GM12878 (cell line): ENCODE measurements around the gene TSHZ3. TPM values are rescaled to one million over a fixed set of nuclear protein-coding genes. Genes with fewer than 3 reads are reported as not detected.

Source experiments
- ATAC-seq: fragments of 200-7000 bp; cut with Tn5 transposase; 3 replicates; pipeline ENCODE4 v1.9.1; 2020; ENCODE audit warnings: mild to moderate bottlenecking, moderate library complexity
- BruUV-seq: library from RNA; stranded (reverse); fragments of 400-500 nt; replicated peaks from 2 replicates; lab custom pipeline; 2021; lab: Mats Ljungman, UMichigan
- CTCF ChIA-PET: fragments of 300-600 bp; sonication (Branson Sonifier 250); formaldehyde crosslinking; extraction: SDS; loops from one replicate; lab custom pipeline; 2021; ENCODE audit warnings: inconsistent platforms; lab: Yijun Ruan, JAX
- POLR2A ChIA-PET: fragments of 350-600 bp; formaldehyde crosslinking; extraction: SDS; loops from one replicate; lab custom pipeline; 2021; ENCODE audit warnings: inconsistent platforms; lab: Charles Lee
- RAD21 ChIA-PET: fragments of 300-600 bp; sonication (Branson Sonifier 250); formaldehyde crosslinking; loops from one replicate; lab custom pipeline; 2023; ENCODE audit warnings: antibody characterized with exemption; ENCODE audit not compliant: unreplicated experiment; lab: Charles Lee
- SMC1A ChIA-PET: fragments of 300-600 bp; sonication (Branson Sonifier 250); formaldehyde crosslinking; loops from one replicate; lab custom pipeline; 2023; ENCODE audit not compliant: unreplicated experiment, uncharacterized antibody; lab: Charles Lee
- DNase-seq: peaks from one replicate; pipeline ENCODE4 v3.0.0-alpha.2; 2011; ENCODE audit warnings: low read depth, low spot score
- FAIRE-seq: peaks from 3 replicates; lab custom pipeline; 2011; peaks lifted over from hg19 to GRCh38; lab: Jason Lieb, UNC
- H2AFZ ChIP-seq: 2 replicates; pipeline ENCODE4 v1.6.0; 2011; ENCODE audit warnings: low read depth, low read length, control low read depth; ENCODE audit not compliant: control insufficient read depth
- H3K27ac ChIP-seq: 2 replicates; pipeline ENCODE4 v1.5.1; 2011; ENCODE audit warnings: control low read depth; ENCODE audit not compliant: control insufficient read depth, insufficient read depth
- H3K27me3 ChIP-seq, 2 experiments: replicated peaks in 1 of 2; 2 replicates each; pipeline versions ENCODE4 v1.6.0 to v1.6.1; 2011; ENCODE audit warnings: low read length in 1 of 2; ENCODE audit not compliant: control insufficient read depth in 2 of 2, insufficient read depth in 2 of 2
- H3K36me3 ChIP-seq, 2 experiments: 2 replicates each; pipeline ENCODE4 v1.5.1; 2011; ENCODE audit warnings: low read length in 1 of 2; ENCODE audit not compliant: control insufficient read depth in 2 of 2, insufficient read depth in 2 of 2
- H3K4me1 ChIP-seq: 2 replicates; pipeline ENCODE4 v1.6.1; 2011; ENCODE audit warnings: mild to moderate bottlenecking, low read length, moderate library complexity, mixed read lengths; ENCODE audit not compliant: control insufficient read depth, insufficient read depth
- H3K4me2 ChIP-seq: 2 replicates; pipeline ENCODE4 v1.6.0; 2011; ENCODE audit warnings: control low read depth; ENCODE audit not compliant: control insufficient read depth, insufficient read depth
- H3K4me3 ChIP-seq: fragments of 200-600 bp; sonication (generic); 2 replicates; pipeline ENCODE4 v1.5.1; 2016
- H3K79me2 ChIP-seq: 2 replicates; pipeline ENCODE4 v1.6.0; 2011; ENCODE audit warnings: low read length; ENCODE audit not compliant: control insufficient read depth, insufficient read depth
- H3K9ac ChIP-seq: 2 replicates; pipeline ENCODE4 v1.8.0; 2011; ENCODE audit warnings: low read length, control low read depth, mixed read lengths; ENCODE audit not compliant: control insufficient read depth, insufficient read depth
- H3K9me3 ChIP-seq: replicated peaks from 3 replicates; pipeline ENCODE4 v1.5.1; 2011; ENCODE audit warnings: mild to moderate bottlenecking, low read length; ENCODE audit not compliant: control insufficient read depth, insufficient read depth
- H4K20me1 ChIP-seq: 2 replicates; pipeline ENCODE4 v1.6.0; 2011; ENCODE audit not compliant: control insufficient read depth, insufficient read depth
- CBX3 ChIP-seq: fragments of 200-600 bp; sonication (generic); IDR thresholded peaks from 2 replicates; pipeline ENCODE4 v1.6.1; 2016; ENCODE audit warnings: low read depth, borderline replicate concordance
- CBX5 ChIP-seq: sonication (generic); IDR thresholded peaks from 2 replicates; pipeline ENCODE4 v1.6.1; 2016; ENCODE audit warnings: low read depth, moderate library complexity, mild to moderate bottlenecking, inconsistent platforms
- CEBPB ChIP-seq, 2 experiments: fragments of 150-350 bp in 1 of 2; IDR thresholded peaks; 2 replicates each; pipeline ENCODE4 v1.6.1; 2012 to 2014; ENCODE audit warnings: low read depth in 2 of 2, low read length in 2 of 2, borderline replicate concordance in 1 of 2, inconsistent platforms in 1 of 2
- CHD1 ChIP-seq: IDR thresholded peaks from 2 replicates; pipeline ENCODE4 v1.6.1; 2012; ENCODE audit warnings: low read depth, low read length, improper control_type of control experiment
- CHD4 ChIP-seq: fragments of 200-600 bp; sonication (generic); IDR thresholded peaks from 2 replicates; pipeline ENCODE4 v1.6.1; 2016; ENCODE audit warnings: mild to moderate bottlenecking
- GATAD2B ChIP-seq: fragments of 450-650 bp; conservative IDR thresholded peaks from 2 replicates; pipeline ENCODE4 v1.6.1; 2017; ENCODE audit warnings: low read depth, mild to moderate bottlenecking, moderate library complexity
- IKZF2 ChIP-seq, 2 experiments: fragments of 450-650 bp; IDR thresholded peaks; 2 replicates each; pipeline ENCODE4 v1.6.1; 2017; ENCODE audit warnings: mild to moderate bottlenecking in 2 of 2, moderate library complexity in 2 of 2
- IRF3 ChIP-seq: fragments of 450-650 bp; IDR thresholded peaks from 2 replicates; pipeline ENCODE4 v1.6.1; 2014; ENCODE audit warnings: mild to moderate bottlenecking
- KAT2A ChIP-seq: conservative IDR thresholded peaks from 2 replicates; pipeline ENCODE4 v1.6.1; 2011; ENCODE audit warnings: low read depth, low read length; ENCODE audit not compliant: control insufficient read depth
- LARP7 ChIP-seq: fragments of 450-650 bp; IDR thresholded peaks from 2 replicates; pipeline ENCODE4 v1.6.1; 2017; ENCODE audit warnings: mild to moderate bottlenecking
- MTA3 ChIP-seq: IDR thresholded peaks from 2 replicates; pipeline ENCODE4 v1.6.1; 2012; ENCODE audit warnings: low read length, inconsistent platforms, borderline replicate concordance
- MYB ChIP-seq: fragments of 150-350 bp; IDR thresholded peaks from 2 replicates; pipeline ENCODE4 v1.6.1; 2014; ENCODE audit warnings: mild to moderate bottlenecking, low read depth, low read length, borderline replicate concordance
- NR2F1 ChIP-seq: fragments of 450-650 bp; conservative IDR thresholded peaks from 2 replicates; pipeline ENCODE4 v1.6.1; 2017; ENCODE audit warnings: mild to moderate bottlenecking
- PML ChIP-seq: IDR thresholded peaks from 2 replicates; pipeline ENCODE4 v1.6.1; 2012; ENCODE audit warnings: low read length, inconsistent platforms
- RFX5 ChIP-seq: IDR thresholded peaks from 2 replicates; pipeline ENCODE4 v1.6.1; 2011; ENCODE audit warnings: low read depth, low read length, improper control_type of control experiment
- SMAD1 ChIP-seq: fragments of 450-650 bp; IDR thresholded peaks from 2 replicates; pipeline ENCODE4 v1.6.1; 2018; ENCODE audit warnings: mild to moderate bottlenecking, low read depth; ENCODE audit not compliant: partially characterized antibody
- TCF12 ChIP-seq: IDR thresholded peaks from 2 replicates; pipeline ENCODE4 v1.6.1; 2011; ENCODE audit warnings: low read depth, mild to moderate bottlenecking, low read length
- ZBED1 ChIP-seq: IDR thresholded peaks from 2 replicates; pipeline ENCODE4 v1.6.1; 2016; ENCODE audit warnings: borderline replicate concordance
- ZNF207 ChIP-seq: fragments of 450-650 bp; IDR thresholded peaks from 2 replicates; pipeline ENCODE4 v1.6.1; 2014; ENCODE audit warnings: antibody characterized with exemption, mild to moderate bottlenecking, borderline replicate concordance
- ZNF384 ChIP-seq: IDR thresholded peaks from 2 replicates; pipeline ENCODE4 v1.6.1; 2012; ENCODE audit warnings: low read depth, mild to moderate bottlenecking, low read length, improper control_type of control experiment, borderline replicate concordance
- WGBS: methylation state at CpG from one replicate; pipeline ENCODE4 v1.1.6; 2016; ENCODE audit warnings: low lambda C conversion rate; ENCODE audit not compliant: insufficient replicate concordance, insufficient coverage; ENCODE audit errors: missing lambda C conversion rate; 5-methylcytosine and 5-hydroxymethylcytosine counted together
- in situ Hi-C: fragments of 300-500 bp; cut with MboI; formaldehyde crosslinking; loops from 9 replicates; pipeline ENCODE4 v1.14.3; 2018; ENCODE audit warnings: mixed read lengths
- intact Hi-C: fragments of 100-400 bp; cut with micrococcal nuclease; formaldehyde crosslinking; loops from one replicate; pipeline ENCODE4 v1.14.2; 2022; ENCODE audit not compliant: unreplicated experiment
- polyA plus RNA-seq, 11 experiments: library from polyadenylated mRNA; depleted of rRNA in 4 of 11; unstranded in 6 of 11; stranded (reverse) in 5 of 11; fragments of >200 nt; fragmentation: Nextera tagmentation in 4 of 11; fragmentation: Illumina TruSeq in 1 of 11; extraction: Ambion mirVana in 4 of 11; extraction: Trizol in 1 of 11; gene quantifications; 1 replicate in 1 of 11; 2 replicates in 10 of 11; pipeline versions ENCODE4 v1.2.1 to v1.2.3, GENCODE V29; 2011 to 2016; ENCODE audit warnings: inconsistent platforms in 2 of 11, missing spikeins in 2 of 11, low read depth in 1 of 11
- total RNA-seq, 4 experiments: library from RNA; depleted of rRNA in 3 of 4; stranded (reverse); fragments of >200 nt in 3 of 4; fragmentation: Illumina TruSeq in 1 of 4; extraction: Trizol in 1 of 4; gene quantifications; 2 replicates each; pipeline versions ENCODE4 v1.2.1 to v1.2.3, GENCODE V29; 2013 to 2021

Gene TSHZ3
- total and polyA plus RNA-seq, 10 of the 15 experiments (the other 5 are each of a cell fraction or from before 2014, with no cell fraction given): 0.23 TPM; not detected in 9

- FAIRE-seq: no peak
- POLR2A ChIA-PET: no interaction called here
- WGBS: 35% methylated on average over 5 of the region's 5 CpGs
These were observed 33.6 kb downstream of the TSHZ3 start for GRCh38 chr19:31315652-31316051.

GRCh38 chr19:31314849-31315629, 34.2 kb downstream of the TSHZ3 start:
- CTCF ChIA-PET: no interaction called here
- POLR2A ChIA-PET: no interaction called here
- Histone ChIP-seq H2AFZ (no peak overlapping the region), H3K79me2 (no peaks in the 10 kb centered on the region), H3K9ac (no peak overlapping the region), H3K36me3 (no peaks in the 10 kb centered on the region), H3K4me2 (no peak overlapping the region), H4K20me1 (no peaks in the 10 kb centered on the region), H3K27ac (no peak overlapping the region), H3K4me3 (no peak overlapping the region), H3K9me3 (no peaks in the 10 kb centered on the region; the same call in 2 of the 3 replicates), H3K27me3 (no peaks in the 10 kb centered on the region), H3K4me1 (no peaks in the 10 kb centered on the region)
- ATAC-seq: no peak
- TF ChIP-seq ZBED1 (no peak), IRF3 (no peak), CHD1 (no peak), SMAD1 (no peak), CHD4 (no peak), KAT2A (no peak), NR2F1 (no peak), ZNF207 (no peak), MYB (no peak), ZNF384 (no peak), CBX3 (no peak), CBX5 (no peak), RFX5 (no peak), LARP7 (no peak), TCF12 (no peak)
- RAD21 ChIA-PET: no interaction called here
- BruUV-seq: no TSS peak
- FAIRE-seq: no peak
- SMC1A ChIA-PET: no interaction called here
- in situ Hi-C loops: no loop called here
- intact Hi-C loops: no loop called here
- DNase-seq: no peak
- 42% methylated on average over 14 of the region's 14 CpGs for WGBS

More at GRCh38 chr19:31315652-31316051, 33.6 kb downstream of the TSHZ3 start:
- RAD21 ChIA-PET: no interaction called here
- H3K4me3 ChIP-seq: no peak overlapping the region
- H3K4me2 ChIP-seq: no peak overlapping the region
- no TSS peak for BruUV-seq
- TF ChIP-seq MTA3: no peak
- TF ChIP-seq IKZF2 (IDR thresholded peaks at IDR 0.05): no peak
- TF ChIP-seq MYB: no peak
- TF ChIP-seq CEBPB (IDR thresholded peaks at IDR 0.05; ENCODE audit: borderline replicate concordance in 1 of 2, low read depth in 2 of 2, low read length in 2 of 2): no peak
- no peak for TF ChIP-seq LARP7
- no peak for TF ChIP-seq PML
- TF ChIP-seq GATAD2B: no peak
- no peaks in the 10 kb centered on the region for H3K79me2 ChIP-seq
- H3K9me3 ChIP-seq: no peaks in the 10 kb centered on the region; the same call in 2 of the 3 replicates
- CTCF ChIA-PET: no interaction called here
- H4K20me1 ChIP-seq: no peaks in the 10 kb centered on the region
- H2AFZ ChIP-seq: no peak overlapping the region
- DNase-seq: no peak
- ATAC-seq: no peak
- no peaks in the 10 kb centered on the region for H3K36me3 ChIP-seq
- H3K27me3 ChIP-seq: no peaks in the 10 kb centered on the region
- in situ Hi-C loops (no loop called here), intact Hi-C loops (no loop called here)
- no peaks in the 10 kb centered on the region for H3K4me1 ChIP-seq
- H3K27ac ChIP-seq: no peak overlapping the region
- no peak overlapping the region for H3K9ac ChIP-seq
- SMC1A ChIA-PET: no interaction called here
